ENCODE results near the gene LRRC4C. TPM values are rescaled to one million over a fixed set of nuclear protein-coding genes. Genes with fewer than 3 reads are reported as not detected.

LRRC4C gene
- total RNA-seq, 4 donors from 2014 or later: 0.40 to 1.7 TPM; not detected in 2

GRCh38 chr11:41382927-41383326 is 76.5 kb downstream of the LRRC4C start:
- TF ChIP-seq POLR2A (IDR thresholded peaks at IDR 0.05): no peak
- TF ChIP-seq, protein P1, sequence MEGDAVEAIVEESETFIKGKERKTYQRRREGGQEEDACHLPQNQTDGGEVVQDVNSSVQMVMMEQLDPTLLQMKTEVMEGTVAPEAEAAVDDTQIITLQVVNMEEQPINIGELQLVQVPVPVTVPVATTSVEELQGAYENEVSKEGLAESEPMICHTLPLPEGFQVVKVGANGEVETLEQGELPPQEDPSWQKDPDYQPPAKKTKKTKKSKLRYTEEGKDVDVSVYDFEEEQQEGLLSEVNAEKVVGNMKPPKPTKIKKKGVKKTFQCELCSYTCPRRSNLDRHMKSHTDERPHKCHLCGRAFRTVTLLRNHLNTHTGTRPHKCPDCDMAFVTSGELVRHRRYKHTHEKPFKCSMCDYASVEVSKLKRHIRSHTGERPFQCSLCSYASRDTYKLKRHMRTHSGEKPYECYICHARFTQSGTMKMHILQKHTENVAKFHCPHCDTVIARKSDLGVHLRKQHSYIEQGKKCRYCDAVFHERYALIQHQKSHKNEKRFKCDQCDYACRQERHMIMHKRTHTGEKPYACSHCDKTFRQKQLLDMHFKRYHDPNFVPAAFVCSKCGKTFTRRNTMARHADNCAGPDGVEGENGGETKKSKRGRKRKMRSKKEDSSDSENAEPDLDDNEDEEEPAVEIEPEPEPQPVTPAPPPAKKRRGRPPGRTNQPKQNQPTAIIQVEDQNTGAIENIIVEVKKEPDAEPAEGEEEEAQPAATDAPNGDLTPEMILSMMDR (IDR thresholded peaks at IDR 0.05): no peak
- Histone ChIP-seq H3K9me3 (no peaks in the 10 kb centered on the region), H3K27me3 (no peaks in the 10 kb centered on the region), H3K4me3 (no peak overlapping the region), H3K36me3 (no peaks in the 10 kb centered on the region), H3K4me1 (no peaks in the 10 kb centered on the region), H3K27ac (no peak overlapping the region)
- no peak for DNase-seq

DNA sequence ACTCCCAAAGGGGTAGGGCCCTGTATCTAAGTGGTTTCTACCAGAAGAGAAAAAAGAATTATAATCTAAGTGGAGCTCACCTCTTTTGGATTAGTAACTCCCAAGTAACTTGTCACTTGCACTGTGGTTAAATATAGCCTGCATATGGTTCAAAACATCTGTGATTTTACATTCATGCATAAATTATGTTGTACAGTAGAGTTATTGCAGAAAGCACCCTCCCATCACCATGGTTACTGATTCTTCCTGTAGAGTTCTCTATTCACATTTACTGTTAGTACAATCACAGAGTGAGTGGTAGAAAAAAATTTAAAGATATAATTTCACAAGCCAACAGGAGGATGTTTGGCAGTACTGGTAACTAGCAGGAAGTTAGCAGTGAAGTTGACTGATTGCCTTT is 80.4 kb downstream of the LRRC4C start:
- H3K9me3 ChIP-seq: no peaks in the 10 kb centered on the region
- no peaks in the 10 kb centered on the region for H3K27me3 ChIP-seq
- H3K4me1 ChIP-seq: no peaks in the 10 kb centered on the region
- no peak for DNase-seq
- H3K27ac ChIP-seq: no peak overlapping the region
- no peaks in the 10 kb centered on the region for H3K36me3 ChIP-seq
- H3K4me3 ChIP-seq: no peak overlapping the region
- TF ChIP-seq, protein P1 (IDR thresholded peaks at IDR 0.05): no peak
- TF ChIP-seq POLR2A (IDR thresholded peaks at IDR 0.05): no peak

- Histone ChIP-seq H3K27me3 (no peaks in the 10 kb centered on the region), H3K36me3 (no peaks in the 10 kb centered on the region), H3K9me3 (no peaks in the 10 kb centered on the region), H3K4me3 (peak overlapping the region in 1 of 4 donors; percentile 20), H3K27ac (peak overlapping the region in 1 of 4 donors; percentile 12), H3K4me1 (no peaks in the 10 kb centered on the region)
- DNase-seq: peak in 2 of 3 donors; percentile 38 to 58
- TF ChIP-seq, protein P1 (IDR thresholded peaks at IDR 0.05): no peak
- no peak for TF ChIP-seq POLR2A (IDR thresholded peaks at IDR 0.05)
Observed at GRCh38 chr11:41377709-41378394, 81.6 kb downstream of the LRRC4C start.

DNA sequence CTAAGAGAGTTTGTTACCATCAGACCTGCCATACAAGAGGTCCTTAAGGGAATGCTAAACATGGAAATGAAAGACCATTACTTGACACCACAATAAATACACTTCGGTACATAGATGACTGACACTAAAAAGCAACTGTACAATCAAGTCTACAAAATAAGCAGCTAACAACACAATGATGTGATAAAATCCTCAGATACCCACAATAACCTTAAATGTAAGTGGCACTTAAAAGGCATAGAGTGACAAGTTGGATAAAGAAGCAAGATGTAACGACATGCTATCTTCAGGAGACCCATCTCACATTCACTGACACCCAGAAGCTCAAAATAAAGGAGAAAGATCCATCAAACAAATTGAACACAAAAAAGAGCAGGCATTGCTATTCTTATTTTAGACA is 107.6 kb downstream of the LRRC4C start:
- Histone ChIP-seq H3K4me3 (no peak overlapping the region), H3K27ac (no peak overlapping the region), H3K4me1 (no peaks in the 10 kb centered on the region), H3K36me3 (no peaks in the 10 kb centered on the region), H3K9me3 (no peaks in the 10 kb centered on the region), H3K27me3 (no peaks in the 10 kb centered on the region)
- TF ChIP-seq, protein P1 (IDR thresholded peaks at IDR 0.05): no peak
- TF ChIP-seq POLR2A (IDR thresholded peaks at IDR 0.05): no peak
- DNase-seq: no peak

- Histone ChIP-seq H3K4me3 (no peak overlapping the region), H3K27me3 (no peaks in the 10 kb centered on the region), H3K9me3 (no peaks in the 10 kb centered on the region), H3K36me3 (no peaks in the 10 kb centered on the region), H3K4me1 (no peaks in the 10 kb centered on the region), H3K27ac (no peak overlapping the region)
- no peak for DNase-seq
- TF ChIP-seq, protein P1 (IDR thresholded peaks at IDR 0.05): no peak
- no peak for TF ChIP-seq POLR2A (IDR thresholded peaks at IDR 0.05)
Observed at GRCh38 chr11:41346042-41346441, 113.4 kb downstream of the LRRC4C start.

Measured in Peyer's patch (tissue), 4 donors.